Measurements from ENCODE around the gene FTCD. TPM values are rescaled to one million over a fixed set of nuclear protein-coding genes. Genes with fewer than 3 reads are reported as not detected.
"Not testable (repeated sequence)": the region's sequence is repeated elsewhere in the genome, so short reads cannot be mapped to it uniquely, and the experiment has no call there.

The FTCD gene
- total and polyA plus RNA-seq, 2 experiments from 2014 or later = not detected

DNA sequence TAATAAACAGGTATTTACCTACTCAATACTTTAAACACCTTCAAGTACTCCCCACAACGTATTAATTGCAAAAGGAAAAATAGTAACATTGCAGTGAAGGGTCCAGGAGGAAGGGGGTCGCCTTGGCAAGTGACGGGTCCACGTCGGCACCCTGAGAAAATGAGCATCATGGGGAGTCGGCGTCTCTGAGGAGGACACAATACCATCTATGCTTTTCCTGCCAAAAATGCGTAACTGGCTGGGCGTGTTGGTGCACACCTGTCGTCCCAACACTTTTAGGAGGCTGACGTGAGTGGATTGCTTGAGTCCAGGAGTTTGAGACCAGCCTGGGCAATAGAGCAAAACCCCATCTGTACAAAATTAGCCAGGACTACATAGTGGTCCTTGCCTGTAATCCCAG lies 7.3 kb downstream of the FTCD start:
- 85 to 89% methylated on average over 11 of the region's 11 CpGs for WGBS, 2 experiments (ENCODE audit: low coverage in 1 of 2, low lambda C conversion rate in 2 of 2, missing lambda C conversion rate in 2 of 2)
- Histone ChIP-seq H3K9me3 (ENCODE audit: low read depth) (no peaks in the 10 kb centered on the region), H4K20me1 (ENCODE audit: insufficient read depth) (no peaks in the 10 kb centered on the region), H3K79me2 (ENCODE audit: insufficient read depth) (no peaks in the 10 kb centered on the region), H3K36me3 (ENCODE audit: low read depth) (no peaks in the 10 kb centered on the region), H3K9me2 (ENCODE audit: insufficient read depth) (no peaks in the 10 kb centered on the region), H3K4me1 (ENCODE audit: insufficient read depth) (0 out of 2 replicates have a peak, but pooled peaks cover 4% of the 10 kb centered on the region), H3K4me2 (ENCODE audit: unreplicated experiment) (no peak overlapping the region), H3K27me3 (replicated peaks; ENCODE audit: insufficient read depth) (no peaks in the 10 kb centered on the region), H3K9ac (no peak overlapping the region), H3F3A (ENCODE audit: insufficient read depth) (peaks cover 6% of the 10 kb centered on the region; the same call in 1 of the 2 replicates), H3K4me3 (no peak overlapping the region), H3K27ac (no peak overlapping the region), H2AFZ (no peak overlapping the region)
- DNase-seq = no peak
- TF ChIP-seq EZH2phosphoT487 (IDR thresholded peaks at IDR 0.05; ENCODE audit: insufficient read depth, low read depth) (no peak), EZH2 (IDR thresholded peaks at IDR 0.05; ENCODE audit: insufficient read depth, poor library complexity, severe bottlenecking) (no peak)
- in situ Hi-C loops (cut with MboI) = no loop called here

GRCh38 chr21:46147429-46147828 lies 8.0 kb downstream of the FTCD start:
- H3K27ac ChIP-seq; H3K79me2 ChIP-seq (ENCODE audit: insufficient read depth); H4K20me1 ChIP-seq (ENCODE audit: insufficient read depth); H3K4me2 ChIP-seq (ENCODE audit: unreplicated experiment); H3K4me3 ChIP-seq; H3K27me3 ChIP-seq (replicated peaks; ENCODE audit: insufficient read depth); H3K9me2 ChIP-seq (ENCODE audit: insufficient read depth); H3K9me3 ChIP-seq (ENCODE audit: low read depth); H3K4me1 ChIP-seq (ENCODE audit: insufficient read depth); H3K9ac ChIP-seq; H3F3A ChIP-seq (ENCODE audit: insufficient read depth); H2AFZ ChIP-seq; H3K36me3 ChIP-seq (ENCODE audit: low read depth); in situ Hi-C loops (cut with MboI): not testable (repeated sequence)
- WGBS, 2 experiments (ENCODE audit: low coverage in 1 of 2, low lambda C conversion rate in 2 of 2, missing lambda C conversion rate in 2 of 2) = 84 to 88% methylated on average over 11 to 12 of the region's 12 CpGs
- DNase-seq = peak; percentile 47

GRCh38 chr21:46146856-46147255 lies 8.5 kb downstream of the FTCD start:
- in situ Hi-C loops (cut with MboI) = no loop called here
- TF ChIP-seq EZH2 (IDR thresholded peaks at IDR 0.05; ENCODE audit: insufficient read depth, poor library complexity, severe bottlenecking) = no peak
- TF ChIP-seq EZH2phosphoT487 (IDR thresholded peaks at IDR 0.05; ENCODE audit: insufficient read depth, low read depth) = no peak
- H3K9me3 ChIP-seq (ENCODE audit: low read depth) = no peaks in the 10 kb centered on the region
- no peaks in the 10 kb centered on the region for H3K27me3 ChIP-seq (replicated peaks; ENCODE audit: insufficient read depth)
- no peaks in the 10 kb centered on the region for H3K36me3 ChIP-seq (ENCODE audit: low read depth)
- no peak overlapping the region for H2AFZ ChIP-seq
- H3F3A ChIP-seq (ENCODE audit: insufficient read depth) = peaks cover 6% of the 10 kb centered on the region; the same call in 1 of the 2 replicates
- no peaks in the 10 kb centered on the region for H4K20me1 ChIP-seq (ENCODE audit: insufficient read depth)
- 78 to 81% methylated on average over 14 of the region's 14 CpGs for WGBS, 2 experiments (ENCODE audit: low coverage in 1 of 2, low lambda C conversion rate in 2 of 2, missing lambda C conversion rate in 2 of 2)
- DNase-seq = no peak
- no peak overlapping the region for H3K27ac ChIP-seq
- H3K9me2 ChIP-seq (ENCODE audit: insufficient read depth) = no peaks in the 10 kb centered on the region
- 0 out of 2 replicates have a peak, but pooled peaks cover 4% of the 10 kb centered on the region for H3K4me1 ChIP-seq (ENCODE audit: insufficient read depth)
- H3K9ac ChIP-seq = no peak overlapping the region
- no peak overlapping the region for H3K4me3 ChIP-seq
- H3K4me2 ChIP-seq (ENCODE audit: unreplicated experiment) = no peak overlapping the region
- no peaks in the 10 kb centered on the region for H3K79me2 ChIP-seq (ENCODE audit: insufficient read depth)

- Histone ChIP-seq H3K4me2 (ENCODE audit: unreplicated experiment) (no peak overlapping the region), H3K27me3 (replicated peaks; ENCODE audit: insufficient read depth) (no peaks in the 10 kb centered on the region), H3K4me1 (ENCODE audit: insufficient read depth) (0 out of 2 replicates have a peak, but pooled peaks cover 4% of the 10 kb centered on the region), H3F3A (ENCODE audit: insufficient read depth) (peaks cover 6% of the 10 kb centered on the region; the same call in 1 of the 2 replicates), H3K9ac (no peak overlapping the region), H3K4me3 (no peak overlapping the region), H3K27ac (no peak overlapping the region), H3K79me2 (ENCODE audit: insufficient read depth) (no peaks in the 10 kb centered on the region), H3K9me2 (ENCODE audit: insufficient read depth) (no peaks in the 10 kb centered on the region), H3K36me3 (ENCODE audit: low read depth) (no peaks in the 10 kb centered on the region), H4K20me1 (ENCODE audit: insufficient read depth) (no peaks in the 10 kb centered on the region), H3K9me3 (ENCODE audit: low read depth) (no peaks in the 10 kb centered on the region), H2AFZ (no peak overlapping the region)
- DNase-seq = no peak
- in situ Hi-C loops (cut with MboI) = no loop called here
- 90 to 91% methylated on average over 24 to 60 of the region's 60 CpGs for WGBS, 2 experiments (ENCODE audit: low coverage in 1 of 2, low lambda C conversion rate in 2 of 2, missing lambda C conversion rate in 2 of 2)
- no peak for TF ChIP-seq EZH2phosphoT487 (IDR thresholded peaks at IDR 0.05; ENCODE audit: insufficient read depth, low read depth)
- TF ChIP-seq EZH2 (IDR thresholded peaks at IDR 0.05; ENCODE audit: insufficient read depth, poor library complexity, severe bottlenecking) = no peak
Observed at GRCh38 chr21:46145840-46146691, 9.3 kb downstream of the FTCD start.
